LNCaP clone FGC (cell line): ENCODE measurements around the gene MYH10.

Experiments used
- DNase-seq: peaks from one replicate; pipeline ENCODE4 v3.0.0-alpha.2; 2011; ENCODE audit warnings: low read depth
- H3K4me3 ChIP-seq: 2 replicates; pipeline ENCODE4 v1.5.1; 2011; ENCODE audit warnings: mild to moderate bottlenecking, low read depth, low read length, control low read depth
- CTCF ChIP-seq: IDR thresholded peaks from 2 replicates; pipeline ENCODE4 v1.5.1; 2012; ENCODE audit warnings: mild to moderate bottlenecking; ENCODE audit not compliant: control insufficient read depth, insufficient read depth; ENCODE audit errors: extremely low read depth

Gene MYH10

GRCh38 chr17:8467527-8467926 is 163.0 kb downstream of the MYH10 start:
- no peak for DNase-seq
- H3K4me3 ChIP-seq, result no peak overlapping the region
- TF ChIP-seq CTCF, result no peak

- no peak for DNase-seq
- no peak for TF ChIP-seq CTCF
- no peak overlapping the region for H3K4me3 ChIP-seq
These were observed 163.7 kb downstream of the MYH10 start for GRCh38 chr17:8466873-8467272.

- no peak overlapping the region for H3K4me3 ChIP-seq
- DNase-seq, result no peak
- TF ChIP-seq CTCF, result no peak
These were observed 164.1 kb downstream of the MYH10 start for GRCh38 chr17:8466456-8466855.

- no peak for TF ChIP-seq CTCF
- no peak for DNase-seq
- H3K4me3 ChIP-seq, result no peak overlapping the region
These were observed 164.8 kb downstream of the MYH10 start for GRCh38 chr17:8465759-8466158.

- TF ChIP-seq CTCF, result no peak
- DNase-seq, result no peak
These were observed 165.2 kb downstream of the MYH10 start for GRCh38 chr17:8465356-8465755.

GRCh38 chr17:8464941-8465340 is 165.6 kb downstream of the MYH10 start:
- H3K4me3 ChIP-seq, result no peak overlapping the region
- DNase-seq, result no peak
- no peak for TF ChIP-seq CTCF

More at GRCh38 chr17:8465356-8465755, 165.2 kb downstream of the MYH10 start:
- H3K4me3 ChIP-seq, result no peak overlapping the region

GRCh38 chr17:8463099-8463498 is 167.4 kb downstream of the MYH10 start:
- no peak for TF ChIP-seq CTCF
- no peak for DNase-seq
- no peak overlapping the region for H3K4me3 ChIP-seq
